HG03521 (cell line): ENCODE data around the gene PLTP.

ENCODE experiments used
- ATAC-seq: cut with Tn5 transposase; IDR thresholded peaks from one replicate; pipeline ENCODE4 v1.9.1; 2021; ENCODE audit warnings: mild to moderate bottlenecking, moderate library complexity; ENCODE audit not compliant: unreplicated experiment

PLTP gene

DNA sequence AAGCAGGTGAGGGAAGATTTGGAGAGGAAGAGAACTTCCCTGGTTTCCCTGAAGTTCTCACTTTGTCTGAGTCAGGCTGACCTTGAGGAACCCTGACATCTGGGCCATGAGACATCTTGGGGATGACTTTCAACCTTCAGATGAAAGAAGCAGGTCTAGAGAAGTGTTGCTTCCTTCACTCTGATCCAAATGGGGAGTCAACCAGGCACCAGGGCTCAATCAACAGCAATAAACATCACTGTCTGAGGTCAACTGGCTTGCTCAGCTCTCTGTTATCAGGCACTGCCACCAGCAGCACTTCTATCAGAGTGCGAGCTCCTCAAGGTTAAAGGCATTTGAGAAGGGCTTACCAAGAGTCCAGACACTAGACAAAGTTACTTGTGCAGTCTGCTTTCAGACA, 61.0 kb downstream of the PLTP start:
- ATAC-seq = no peak

DNA sequence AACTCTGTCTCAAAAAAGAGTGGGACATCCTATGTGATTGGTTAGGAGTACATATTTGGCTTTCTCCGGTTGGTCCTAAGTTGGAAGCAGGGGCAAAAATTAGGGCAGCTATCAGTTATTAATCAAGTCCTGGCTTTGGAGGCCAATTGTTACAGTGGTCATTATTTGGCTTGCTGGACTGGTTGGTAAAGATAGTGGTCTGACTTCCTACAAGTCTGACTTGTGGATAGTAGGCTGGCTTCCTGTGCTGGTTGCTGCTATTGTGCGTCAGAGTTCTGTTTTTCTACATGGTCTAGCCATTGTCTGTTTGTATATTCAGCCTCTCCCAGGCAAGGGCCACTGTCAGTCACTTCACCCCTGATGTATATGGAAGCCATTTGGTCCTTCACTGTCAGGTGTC, 61.7 kb downstream of the PLTP start:
- no peak for ATAC-seq

- no peak for ATAC-seq
Observed at GRCh38 chr20:45848969-45849582, 62.9 kb downstream of the PLTP start.
